Loucy (cell line): ENCODE data around the gene CHAF1B.

ENCODE experiments used
- H2AFZ ChIP-seq: fragments of 200-600 bp; sonication (generic); 2 replicates; pipeline ENCODE4 v1.6.0; 2016; ENCODE audit warnings: antibody characterized with exemption, mild to moderate bottlenecking, low read length, moderate library complexity
- H3F3A ChIP-seq: fragments of 200-600 bp; 2 replicates; pipeline ENCODE4 v1.6.0; 2016; ENCODE audit warnings: antibody characterized with exemption, low read depth, mild to moderate bottlenecking
- H3K27me3 ChIP-seq: fragments of 200-600 bp; sonication (generic); 2 replicates; pipeline ENCODE4 v1.6.1; 2014; ENCODE audit warnings: low read length, mild to moderate bottlenecking; ENCODE audit not compliant: insufficient read depth, poor library complexity, severe bottlenecking
- H3K36me3 ChIP-seq: fragments of 200-600 bp; sonication (generic); 2 replicates; pipeline ENCODE4 v1.6.1; 2016; ENCODE audit warnings: low read length; ENCODE audit not compliant: insufficient read depth
- H3K4me1 ChIP-seq: fragments of 200-600 bp; sonication (generic); 2 replicates; pipeline ENCODE4 v1.5.1; 2014; ENCODE audit warnings: low read length, mild to moderate bottlenecking; ENCODE audit not compliant: insufficient read depth, poor library complexity, severe bottlenecking
- H3K4me2 ChIP-seq: fragments of 200-600 bp; sonication (generic); 2 replicates; pipeline ENCODE4 v1.6.0; 2014; ENCODE audit warnings: antibody characterized with exemption, low read length, low read depth, mild to moderate bottlenecking; ENCODE audit not compliant: poor library complexity, severe bottlenecking
- H3K4me3 ChIP-seq: fragments of 200-600 bp; sonication (generic); 2 replicates; pipeline ENCODE4 v1.5.1; 2014; ENCODE audit warnings: low read length, mild to moderate bottlenecking, mixed read lengths; ENCODE audit not compliant: poor library complexity, severe bottlenecking
- H3K79me2 ChIP-seq: fragments of 200-600 bp; sonication (generic); 2 replicates; pipeline ENCODE4 v1.6.1; 2014; ENCODE audit warnings: low read length; ENCODE audit not compliant: insufficient read depth
- H3K9ac ChIP-seq: fragments of 200-600 bp; sonication (generic); 2 replicates; pipeline ENCODE4 v1.6.0; 2014; ENCODE audit warnings: mild to moderate bottlenecking, low read depth, low read length, moderate library complexity; ENCODE audit not compliant: poor library complexity, severe bottlenecking
- H3K9me2 ChIP-seq: fragments of 200-600 bp; sonication (generic); replicated peaks from 2 replicates; pipeline ENCODE4 v1.6.1; 2016; ENCODE audit warnings: low read depth, low read length, mixed read lengths
- H3K9me3 ChIP-seq: fragments of 200-600 bp; sonication (generic); 2 replicates; pipeline ENCODE4 v1.6.1; 2014; ENCODE audit warnings: mild to moderate bottlenecking, antibody characterized with exemption, low read length, low read depth; ENCODE audit not compliant: insufficient read depth
- H4K20me1 ChIP-seq: fragments of 200-600 bp; sonication (generic); 2 replicates; pipeline ENCODE4 v1.6.0; 2014; ENCODE audit warnings: antibody characterized with exemption, low read length, mild to moderate bottlenecking; ENCODE audit not compliant: insufficient read depth, poor library complexity, severe bottlenecking
- EZH2phosphoT487 ChIP-seq: fragments of 200-600 bp; IDR thresholded peaks from 2 replicates; pipeline ENCODE4 v1.6.1; 2018; ENCODE audit warnings: antibody characterized with exemption, mild to moderate bottlenecking, moderate library complexity, borderline replicate concordance
- TF ChIP-seq, protein P1 (sequence below): fragments of 200-600 bp; sonication (generic); conservative IDR thresholded peaks from 2 replicates; pipeline ENCODE4 v1.5.1; 2014; ENCODE audit warnings: mild to moderate bottlenecking, antibody characterized with exemption, low read length

CHAF1B gene

DNA sequence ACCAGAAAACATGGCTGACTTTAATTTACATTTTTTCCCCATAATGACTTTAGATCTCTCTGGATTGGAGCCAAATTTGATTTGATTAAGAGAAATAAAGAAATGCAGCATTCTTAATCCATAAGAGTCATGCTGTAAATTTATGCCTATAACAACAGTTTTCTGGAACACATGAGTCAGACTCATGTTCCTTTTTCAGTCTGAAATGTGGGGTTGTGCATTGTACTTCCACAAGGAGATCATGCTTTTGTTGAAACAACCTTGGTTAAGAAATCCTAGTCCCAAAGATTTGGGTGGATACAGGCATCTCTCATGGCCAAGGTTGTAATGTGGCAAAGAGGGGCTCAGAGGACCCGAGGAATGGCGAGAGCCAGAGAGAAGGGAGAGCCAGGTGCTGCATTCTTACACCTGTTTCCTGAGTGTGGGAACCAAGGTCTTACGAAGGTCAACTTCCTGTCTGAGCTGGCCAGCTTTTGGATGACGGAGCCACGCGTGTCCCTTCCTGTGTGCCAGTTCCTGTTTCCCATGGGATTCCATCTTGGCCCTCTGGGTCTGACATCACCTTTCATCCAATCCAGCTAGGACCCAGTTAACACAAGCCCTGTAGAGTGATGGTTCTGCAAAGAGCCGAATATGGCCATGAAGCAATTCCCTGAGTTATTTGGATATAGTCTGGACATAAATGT lies 71.7 kb downstream of the CHAF1B start:
- no peak for TF ChIP-seq EZH2phosphoT487
- TF ChIP-seq, protein P1, sequence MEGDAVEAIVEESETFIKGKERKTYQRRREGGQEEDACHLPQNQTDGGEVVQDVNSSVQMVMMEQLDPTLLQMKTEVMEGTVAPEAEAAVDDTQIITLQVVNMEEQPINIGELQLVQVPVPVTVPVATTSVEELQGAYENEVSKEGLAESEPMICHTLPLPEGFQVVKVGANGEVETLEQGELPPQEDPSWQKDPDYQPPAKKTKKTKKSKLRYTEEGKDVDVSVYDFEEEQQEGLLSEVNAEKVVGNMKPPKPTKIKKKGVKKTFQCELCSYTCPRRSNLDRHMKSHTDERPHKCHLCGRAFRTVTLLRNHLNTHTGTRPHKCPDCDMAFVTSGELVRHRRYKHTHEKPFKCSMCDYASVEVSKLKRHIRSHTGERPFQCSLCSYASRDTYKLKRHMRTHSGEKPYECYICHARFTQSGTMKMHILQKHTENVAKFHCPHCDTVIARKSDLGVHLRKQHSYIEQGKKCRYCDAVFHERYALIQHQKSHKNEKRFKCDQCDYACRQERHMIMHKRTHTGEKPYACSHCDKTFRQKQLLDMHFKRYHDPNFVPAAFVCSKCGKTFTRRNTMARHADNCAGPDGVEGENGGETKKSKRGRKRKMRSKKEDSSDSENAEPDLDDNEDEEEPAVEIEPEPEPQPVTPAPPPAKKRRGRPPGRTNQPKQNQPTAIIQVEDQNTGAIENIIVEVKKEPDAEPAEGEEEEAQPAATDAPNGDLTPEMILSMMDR: no peak
- H2AFZ ChIP-seq: no peak overlapping the region
- no peak overlapping the region for H3K4me2 ChIP-seq
- H4K20me1 ChIP-seq: no peaks in the 10 kb centered on the region
- no peaks in the 10 kb centered on the region for H3K36me3 ChIP-seq
- no peak overlapping the region for H3K4me3 ChIP-seq
- no peaks in the 10 kb centered on the region for H3K27me3 ChIP-seq
- peaks cover 10% of the 10 kb centered on the region for H3K4me1 ChIP-seq
- no peaks in the 10 kb centered on the region for H3K79me2 ChIP-seq
- no peaks in the 10 kb centered on the region for H3K9me2 ChIP-seq
- no peak overlapping the region for H3K9ac ChIP-seq
- no peaks in the 10 kb centered on the region for H3F3A ChIP-seq
- no peaks in the 10 kb centered on the region for H3K9me3 ChIP-seq

DNA sequence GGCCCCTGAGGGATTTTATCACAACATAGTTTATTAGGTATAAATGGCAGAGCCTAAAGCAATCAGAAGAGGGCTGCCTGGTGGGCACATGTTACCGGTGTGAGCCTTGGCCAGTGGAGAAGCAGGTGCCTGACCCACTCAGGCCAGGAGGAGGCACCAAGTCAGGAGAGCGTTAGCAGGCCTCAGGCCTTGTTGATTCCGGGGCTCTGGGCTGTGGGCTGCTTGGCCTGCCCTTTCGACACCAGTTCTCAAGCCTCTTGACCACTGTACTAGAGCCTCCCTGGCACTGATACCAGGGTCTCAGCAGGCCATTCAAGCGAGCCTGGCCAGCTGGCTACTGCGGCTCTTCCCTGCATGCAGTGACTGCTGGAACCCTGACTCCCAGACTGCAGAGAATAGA lies 73.9 kb downstream of the CHAF1B start:
- H3K9me2 ChIP-seq: no peaks in the 10 kb centered on the region
- no peaks in the 10 kb centered on the region for H3K27me3 ChIP-seq
- no peak overlapping the region for H3K4me2 ChIP-seq
- no peak overlapping the region for H3K4me3 ChIP-seq
- no peak overlapping the region for H3K9ac ChIP-seq
- no peak for TF ChIP-seq EZH2phosphoT487
- TF ChIP-seq, protein P1: no peak
- H3K36me3 ChIP-seq: no peaks in the 10 kb centered on the region
- H3K79me2 ChIP-seq: no peaks in the 10 kb centered on the region
- H2AFZ ChIP-seq: no peak overlapping the region
- peaks cover 7% of the 10 kb centered on the region for H3K4me1 ChIP-seq
- no peaks in the 10 kb centered on the region for H3K9me3 ChIP-seq
- no peaks in the 10 kb centered on the region for H3F3A ChIP-seq
- H4K20me1 ChIP-seq: no peaks in the 10 kb centered on the region

DNA sequence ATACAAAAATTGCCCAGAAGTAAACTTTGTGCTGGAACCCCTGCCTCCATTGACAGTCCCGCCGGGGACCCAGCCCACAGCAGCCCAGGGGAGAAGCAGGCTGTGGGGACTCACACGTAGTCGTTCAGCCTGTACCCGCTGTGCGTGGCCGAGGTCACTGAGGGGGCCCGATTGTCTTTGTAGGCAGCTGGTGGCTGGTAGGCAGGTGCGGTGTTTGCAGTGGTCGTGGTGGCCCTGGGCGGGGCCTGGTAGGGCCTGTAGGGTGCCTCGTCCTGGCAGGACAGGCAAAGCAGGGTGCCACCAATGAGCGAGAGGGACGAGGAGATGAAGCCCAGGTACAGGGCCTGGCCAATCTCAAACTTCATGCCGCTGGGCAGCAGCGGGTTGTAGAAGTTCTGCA lies 75.7 kb downstream of the CHAF1B start:
- Histone ChIP-seq H3K27me3 (no peaks in the 10 kb centered on the region), H3K9me3 (no peaks in the 10 kb centered on the region), H2AFZ (no peak overlapping the region), H3K4me3 (no peak overlapping the region), H3K4me1 (no peaks in the 10 kb centered on the region), H3F3A (no peaks in the 10 kb centered on the region), H3K79me2 (no peaks in the 10 kb centered on the region), H3K9ac (no peak overlapping the region), H3K4me2 (no peak overlapping the region), H3K9me2 (no peaks in the 10 kb centered on the region), H4K20me1 (no peaks in the 10 kb centered on the region), H3K36me3 (no peaks in the 10 kb centered on the region)
- no peak for TF ChIP-seq EZH2phosphoT487
- TF ChIP-seq, protein P1: no peak
